Cardiac septum (tissue), 1 donor: ENCODE results near the gene NR2C1. TPM values are rescaled to one million over a fixed set of nuclear protein-coding genes. Genes with fewer than 3 reads are reported as not detected.
"Not testable (repeated sequence)": the region's sequence is repeated elsewhere in the genome, so short reads cannot be mapped to it uniquely, and the experiment has no call there.

Source experiments
- DNase-seq: peaks from one replicate; pipeline ENCODE4 v3.0.0-alpha.2; 2020; ENCODE audit warnings: low spot score
- intact Hi-C: fragments of 100-400 bp; cut with DNase I; formaldehyde crosslinking; loops from one replicate; pipeline ENCODE4 v1.14.0; 2022
- total RNA-seq: library from RNA; stranded (reverse); fragmentation: NEBNext Ultra II Directional; extraction: Animal tissue kit (Norgen Biotek cat#: 25700); gene quantifications from one replicate; pipeline ENCODE4 v1.2.1, GENCODE V29; 2021
- donor health status: DM: no; HTN: no; CAD: no.

NR2C1 gene
- total RNA-seq, 1 donor from 2014 or later: 34.6 TPM

DNA sequence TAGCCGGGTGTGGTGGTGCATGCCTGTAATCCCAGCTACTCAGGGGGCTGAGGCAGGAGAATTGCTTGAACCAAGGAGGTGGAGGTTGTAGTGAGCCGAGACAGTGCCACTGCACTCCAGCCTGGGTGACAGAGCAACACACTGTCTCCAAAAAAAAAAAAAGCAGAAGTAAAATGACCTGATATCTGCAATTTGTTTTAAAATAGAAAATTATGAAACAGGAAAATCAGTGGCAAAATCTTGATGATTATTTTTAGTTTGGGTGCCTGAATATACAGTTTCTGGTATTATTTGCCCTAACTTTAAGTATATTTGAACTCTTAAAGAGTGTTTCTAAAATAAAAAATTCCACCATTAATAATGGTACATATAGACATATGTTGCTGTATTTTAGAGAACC is 22.4 kb upstream of the NR2C1 start:
- not testable (repeated sequence) for DNase-seq

GRCh38 chr12:95089462-95089861 is 16.0 kb upstream of the NR2C1 start:
- intact Hi-C loops: no loop called here
- DNase-seq: no peak

More for the DNA sequence above, 22.4 kb upstream of the NR2C1 start:
- intact Hi-C loops: not testable (repeated sequence)

- intact Hi-C loops: no loop called here
- DNase-seq: no peak
Measured at GRCh38 chr12:95088379-95088778, 15.0 kb upstream of the NR2C1 start.

- intact Hi-C loops: no loop called here
- DNase-seq: no peak
Measured at GRCh38 chr12:95085612-95086011, 12.2 kb upstream of the NR2C1 start.

- DNase-seq: no peak
- intact Hi-C loops: no loop called here
Measured at GRCh38 chr12:95083938-95084337, 10.5 kb upstream of the NR2C1 start.

DNA sequence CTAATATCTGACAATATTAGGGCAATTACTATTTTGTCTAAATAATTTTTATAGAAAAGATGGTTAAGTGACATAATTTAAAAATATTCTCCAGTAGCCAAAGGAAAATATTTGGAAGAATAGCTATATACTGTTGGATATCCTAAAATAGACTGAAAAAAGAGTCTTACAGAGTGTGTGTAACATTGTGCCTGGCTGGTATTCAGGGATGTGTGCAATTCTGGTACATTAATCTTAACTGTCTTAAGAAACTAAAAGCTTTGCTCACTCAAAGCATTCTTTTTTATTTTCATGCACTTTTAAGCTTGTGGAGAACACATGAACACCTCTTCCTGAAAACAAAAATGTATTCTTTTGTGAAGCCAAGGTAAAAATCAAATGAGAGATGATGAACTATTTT is 10.1 kb upstream of the NR2C1 start:
- intact Hi-C loops: no loop called here
- no peak for DNase-seq

DNA sequence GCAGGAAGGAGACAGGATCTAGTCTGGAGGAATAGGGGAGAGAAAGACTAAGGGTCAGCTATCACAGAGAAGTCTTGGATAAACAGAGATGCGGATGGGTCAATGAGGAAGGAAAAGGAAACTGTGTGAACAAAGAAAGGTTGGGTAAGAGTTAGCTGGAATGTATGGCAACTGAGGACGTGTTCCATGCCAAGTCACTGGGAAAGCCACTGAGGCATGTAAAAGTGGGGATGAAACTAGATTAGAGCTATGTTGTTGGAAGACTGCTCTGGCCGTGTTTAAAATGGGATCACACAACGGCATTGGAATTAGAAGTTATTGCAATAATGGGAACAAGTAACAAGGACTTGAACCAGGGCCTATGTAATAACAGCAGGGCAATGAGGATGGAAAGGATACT is 3.9 kb upstream of the NR2C1 start:
- intact Hi-C loops: no loop called here
- no peak for DNase-seq

GRCh38 chr12:95074766-95075165 is 1.3 kb upstream of the NR2C1 start:
- intact Hi-C loops: no loop called here
- no peak for DNase-seq

- DNase-seq: no peak
- intact Hi-C loops: loop anchor here (2.0 kb wide), 1 partner anchor 71 kb away; the partner anchor contains the start of gene NDUFA12
Measured at GRCh38 chr12:95073698-95074520, 491 bp upstream of the NR2C1 start.

DNA sequence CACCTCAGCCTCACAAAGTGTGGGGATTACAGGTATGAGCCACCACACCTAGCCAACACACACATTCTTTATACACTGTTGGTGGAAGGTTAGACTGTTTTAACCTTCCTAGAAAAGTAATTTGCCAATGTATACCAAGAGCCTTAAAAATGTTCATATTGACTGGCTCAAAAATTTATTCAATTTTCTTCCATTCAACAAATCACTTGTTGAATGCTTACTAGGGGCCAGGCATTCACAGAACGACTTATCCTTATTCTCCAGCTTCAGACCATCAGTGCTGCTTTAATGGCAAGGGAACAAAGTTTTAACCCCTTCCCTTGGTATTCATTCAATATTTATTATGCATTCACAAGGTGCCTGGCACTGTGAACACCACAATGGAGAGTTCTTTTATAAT is 3.0 kb downstream of the NR2C1 start:
- intact Hi-C loops: no loop called here
- DNase-seq: no peak

DNA sequence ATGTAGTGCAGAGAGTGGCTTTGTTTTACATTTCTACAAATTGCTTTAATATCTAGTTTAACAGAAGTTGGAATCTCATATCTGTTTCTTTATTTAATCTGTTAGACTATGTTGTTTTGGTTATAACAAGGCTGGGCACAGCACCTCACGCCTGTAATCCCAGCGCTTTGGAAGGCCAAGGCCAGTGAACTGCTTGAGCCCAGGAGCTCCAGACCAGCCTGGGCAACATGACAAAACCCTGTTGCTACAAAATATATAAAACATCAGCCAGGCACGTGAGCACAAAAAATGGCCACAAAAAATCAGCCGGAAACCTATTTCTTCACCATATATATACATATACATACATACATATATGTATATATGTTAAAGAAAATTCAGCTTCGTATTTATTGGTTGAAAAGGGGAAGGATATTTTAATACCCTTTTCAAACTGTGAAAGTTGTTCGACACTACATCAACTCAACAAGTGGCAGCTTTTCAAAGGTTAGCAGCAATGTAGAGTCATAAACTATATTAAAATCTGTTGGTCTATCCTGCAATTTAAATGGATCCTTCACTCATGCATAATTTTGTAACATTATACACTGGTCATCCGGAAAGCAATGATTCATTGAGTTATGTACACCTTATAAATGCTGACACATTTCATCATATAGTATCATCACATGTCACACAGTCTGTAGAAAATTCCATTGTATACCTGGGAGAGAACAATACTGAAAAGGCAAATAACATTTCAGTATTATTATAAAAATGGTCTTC is 7.1 kb downstream of the NR2C1 start:
- intact Hi-C loops: no loop called here
- no peak for DNase-seq

DNA sequence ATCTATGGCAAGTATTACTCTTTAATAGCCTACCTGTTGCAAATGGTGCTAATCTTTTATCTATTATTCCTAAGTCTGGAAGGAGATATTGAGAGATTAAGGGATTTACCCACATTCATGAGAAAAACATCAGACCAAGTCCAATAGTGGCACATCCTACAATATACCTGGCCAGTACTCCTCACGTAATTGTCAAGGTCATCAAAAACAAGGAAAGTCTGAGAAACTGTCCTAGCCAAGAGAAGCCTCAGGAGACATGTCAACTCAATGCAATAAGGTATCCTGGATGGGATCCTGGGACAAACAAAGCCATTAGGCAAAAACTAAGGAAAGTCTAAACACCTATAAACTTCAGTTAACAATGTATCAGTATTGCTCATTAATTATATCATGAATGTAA is 12.5 kb downstream of the NR2C1 start:
- no peak for DNase-seq
- intact Hi-C loops: no loop called here

DNA sequence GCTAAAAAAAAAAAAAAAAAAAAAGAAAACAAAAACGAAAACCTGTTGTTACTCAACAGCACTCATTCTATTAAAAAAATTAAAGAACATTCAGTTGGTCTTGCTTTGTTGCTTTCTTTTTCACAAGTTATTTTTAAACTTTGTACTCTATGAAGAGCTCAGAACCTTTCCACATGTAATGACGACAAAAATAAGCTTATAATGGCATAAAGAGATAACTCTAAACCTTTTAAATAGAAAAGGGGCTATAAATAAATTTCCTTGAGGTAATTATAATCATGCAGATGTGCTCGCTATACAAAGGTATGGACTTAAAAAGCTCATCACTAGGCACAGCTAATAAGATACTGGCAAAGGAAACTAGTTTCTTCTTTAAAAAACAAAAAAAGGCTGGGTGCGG is 13.4 kb downstream of the NR2C1 start:
- intact Hi-C loops: no loop called here
- DNase-seq: no peak

- intact Hi-C loops: no loop called here
Measured at GRCh38 chr12:95057424-95057823, 16.0 kb downstream of the NR2C1 start.

DNA sequence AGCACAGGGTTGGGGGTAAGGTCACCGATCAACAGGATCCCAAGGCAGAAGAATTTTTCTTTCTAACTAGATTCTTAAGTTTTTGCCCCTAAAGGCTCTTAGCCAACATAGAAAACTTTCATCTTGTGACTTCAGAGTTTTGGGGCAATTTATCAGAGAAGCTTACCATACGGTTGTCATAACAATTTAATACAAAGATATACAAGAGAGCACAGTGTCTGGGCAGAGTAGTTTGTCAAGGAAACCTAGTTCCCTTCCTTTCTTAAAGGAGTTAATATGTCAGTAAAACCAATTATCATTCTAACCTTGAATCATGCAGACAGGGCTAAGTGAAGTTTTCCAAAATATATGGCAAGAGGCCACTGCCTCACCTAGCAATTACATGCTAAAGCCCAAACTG is 18.4 kb downstream of the NR2C1 start:
- no peak for DNase-seq
- intact Hi-C loops: no loop called here

More at GRCh38 chr12:95057424-95057823, 16.0 kb downstream of the NR2C1 start:
- DNase-seq: no peak

GRCh38 chr12:95054206-95054605 is 19.2 kb downstream of the NR2C1 start:
- intact Hi-C loops: no loop called here
- DNase-seq: no peak

DNA sequence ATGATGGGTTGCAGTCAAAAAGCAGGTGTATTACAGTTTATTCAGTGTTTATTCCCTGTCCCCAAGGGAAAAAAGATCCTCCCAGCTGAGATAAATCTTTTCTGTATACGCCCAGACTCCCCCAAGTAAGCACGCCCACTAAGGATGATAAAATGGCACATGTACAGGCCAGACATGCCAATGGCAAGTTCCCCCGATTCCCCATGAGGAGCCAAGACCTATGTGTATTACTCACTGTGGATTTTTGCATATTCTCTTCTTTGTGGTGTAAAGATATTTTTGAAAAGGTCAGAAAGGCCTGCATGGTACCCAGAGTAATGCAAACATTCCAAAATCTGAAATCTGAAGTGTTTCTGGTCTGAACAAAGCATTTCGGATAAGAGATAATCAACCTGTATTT is 22.2 kb downstream of the NR2C1 start:
- intact Hi-C loops: no loop called here
- no peak for DNase-seq

- intact Hi-C loops: no loop called here
- no peak for DNase-seq
Measured at GRCh38 chr12:95037906-95038305, 35.5 kb downstream of the NR2C1 start.

GRCh38 chr12:95034750-95035149 is 38.7 kb downstream of the NR2C1 start:
- no peak for DNase-seq
- intact Hi-C loops: no loop called here

DNA sequence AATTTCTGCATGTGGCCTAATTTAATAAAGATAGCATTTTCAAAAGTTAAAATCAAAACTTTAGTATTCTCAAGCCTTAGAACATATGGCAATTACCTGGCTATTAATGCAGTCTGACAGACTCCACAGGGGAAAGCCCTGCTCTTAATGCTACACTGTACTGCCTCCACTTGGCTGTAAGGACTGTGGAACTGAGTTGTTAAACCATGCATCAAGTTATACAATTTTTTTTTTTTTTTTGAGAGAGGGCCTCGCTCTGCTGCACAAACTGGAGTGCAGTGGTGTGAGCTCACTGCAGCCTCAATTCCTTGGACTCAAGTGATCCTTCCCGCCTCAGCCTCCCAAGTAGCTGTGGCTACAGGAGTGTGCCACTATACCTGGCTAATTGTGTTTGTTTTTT is 50.9 kb downstream of the NR2C1 start:
- intact Hi-C loops: no loop called here
- DNase-seq: no peak

DNA sequence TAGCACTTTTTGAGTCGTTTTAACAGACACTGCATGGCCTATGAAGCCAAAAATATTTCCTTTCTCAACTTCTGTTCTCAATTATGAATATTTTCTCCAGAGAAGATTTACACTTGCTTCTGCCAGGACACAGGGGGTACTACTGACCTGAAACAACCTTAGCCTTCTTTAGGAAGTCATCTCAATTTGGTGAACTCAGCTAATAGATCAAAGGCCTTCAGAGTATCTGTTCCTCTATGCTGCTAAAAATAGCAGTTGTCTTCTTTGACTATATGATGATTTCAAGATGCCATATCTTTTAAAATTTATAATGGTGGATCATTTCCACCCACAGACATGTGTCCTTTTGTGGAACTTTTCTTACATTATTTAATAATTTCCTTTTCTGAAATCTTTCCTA is 55.9 kb downstream of the NR2C1 start:
- intact Hi-C loops: no loop called here
- no peak for DNase-seq
